ENCODE results near the gene HK3. TPM values are rescaled to one million over a fixed set of nuclear protein-coding genes. Genes with fewer than 3 reads are reported as not detected.
A peak's percentile ranks its signal among the peaks of the same experiment; 100 is the strongest.

Gene HK3
- total and polyA plus RNA-seq, 4 experiments from 2014 or later: 1.5 to 3.1 TPM; not detected in 2

GRCh38 chr5:176888865-176889165 lies 10.3 kb downstream of the HK3 start:
- no peaks in the 10 kb centered on the region for H3K9me3 ChIP-seq (ENCODE audit: control insufficient read depth in 1 of 2, low read length in 2 of 2)
- Mint-ChIP-seq H3K4me1 (peaks cover 0 to 5% (median 2%) of the 10 kb centered on the region in 4 donors), H3K9me3 (no peaks in the 10 kb centered on the region), H3K27ac (no peak overlapping the region), H3K4me3 (no peak overlapping the region), H3K27me3 (peaks cover 0 to 5% of the 10 kb centered on the region in 2 donors), H3K36me3 (no peaks in the 10 kb centered on the region)
- no peak overlapping the region for H3K27ac ChIP-seq (ENCODE audit: low read depth, low read length)
- POLR2A ChIA-PET (ENCODE audit: partially characterized antibody): no interaction called here
- no peaks in the 10 kb centered on the region for H3K4me1 ChIP-seq (ENCODE audit: insufficient read depth, low read length)
- no peaks in the 10 kb centered on the region for H3K27me3 ChIP-seq (ENCODE audit: insufficient read depth, low read length)
- H3K4me3 ChIP-seq (ENCODE audit: low read length in 2 of 2): no peak overlapping the region
- no peaks in the 10 kb centered on the region for H3K36me3 ChIP-seq (ENCODE audit: insufficient read depth, low read length)
- no peak for DNase-seq
- CTCF ChIA-PET (ENCODE audit: partially characterized antibody): no interaction called here
- intact Hi-C loops (cut with micrococcal nuclease): no loop called here

GRCh38 chr5:176888016-176888864 lies 10.9 kb downstream of the HK3 start:
- no peaks in the 10 kb centered on the region for H3K36me3 ChIP-seq (ENCODE audit: insufficient read depth, low read length)
- no peaks in the 10 kb centered on the region for H3K27me3 ChIP-seq (ENCODE audit: insufficient read depth, low read length)
- H3K27ac Mint-ChIP-seq: peak overlapping the region in 1 of 7 donors; percentile 73
- H3K9me3 ChIP-seq (ENCODE audit: control insufficient read depth in 1 of 2, low read length in 2 of 2): no peaks in the 10 kb centered on the region
- intact Hi-C loops (cut with micrococcal nuclease): no loop called here
- ChIA-PET CTCF (ENCODE audit: partially characterized antibody) (no interaction called here), POLR2A (ENCODE audit: partially characterized antibody) (no interaction called here)
- no peak overlapping the region for H3K4me3 ChIP-seq (ENCODE audit: low read length in 2 of 2)
- DNase-seq: no peak
- H3K4me1 ChIP-seq (ENCODE audit: insufficient read depth, low read length): no peaks in the 10 kb centered on the region
- no peak overlapping the region for H3K4me3 Mint-ChIP-seq
- no peaks in the 10 kb centered on the region for H3K36me3 Mint-ChIP-seq
- H3K27ac ChIP-seq (ENCODE audit: low read depth, low read length): no peak overlapping the region
- H3K27me3 Mint-ChIP-seq: peaks cover under 1 to 5% of the 10 kb centered on the region in 2 donors
- H3K9me3 Mint-ChIP-seq: no peaks in the 10 kb centered on the region
- H3K4me1 Mint-ChIP-seq: peaks cover 0 to 5% (median 2%) of the 10 kb centered on the region in 4 donors

GRCh38 chr5:176887252-176887849 lies 11.8 kb downstream of the HK3 start:
- Histone ChIP-seq H3K36me3 (ENCODE audit: insufficient read depth, low read length) (no peaks in the 10 kb centered on the region), H3K27ac (ENCODE audit: low read depth, low read length) (no peak overlapping the region), H3K4me3 (ENCODE audit: low read length in 2 of 2) (no peak overlapping the region), H3K9me3 (ENCODE audit: control insufficient read depth in 1 of 2, low read length in 2 of 2) (no peaks in the 10 kb centered on the region), H3K27me3 (ENCODE audit: insufficient read depth, low read length) (no peaks in the 10 kb centered on the region), H3K4me1 (ENCODE audit: insufficient read depth, low read length) (no peaks in the 10 kb centered on the region)
- Mint-ChIP-seq H3K27ac (no peak overlapping the region), H3K36me3 (no peaks in the 10 kb centered on the region), H3K9me3 (no peaks in the 10 kb centered on the region), H3K4me3 (no peak overlapping the region), H3K4me1 (peaks cover 0 to 5% (median 2%) of the 10 kb centered on the region in 4 donors), H3K27me3 (peaks cover 5% of the 10 kb centered on the region in 2 donors)
- POLR2A ChIA-PET (ENCODE audit: partially characterized antibody): no interaction called here
- intact Hi-C loops (cut with micrococcal nuclease): no loop called here
- CTCF ChIA-PET (ENCODE audit: partially characterized antibody): no interaction called here
- DNase-seq: no peak

- no peaks in the 10 kb centered on the region for H3K36me3 Mint-ChIP-seq
- H3K9me3 Mint-ChIP-seq: no peaks in the 10 kb centered on the region
- H3K27me3 Mint-ChIP-seq: peaks cover 1 to 7% of the 10 kb centered on the region in 2 donors
- ChIA-PET CTCF (ENCODE audit: partially characterized antibody) (no interaction called here), POLR2A (ENCODE audit: partially characterized antibody) (no interaction called here)
- H3K9me3 ChIP-seq (ENCODE audit: control insufficient read depth in 1 of 2, low read length in 2 of 2): no peaks in the 10 kb centered on the region
- no peaks in the 10 kb centered on the region for H3K27me3 ChIP-seq (ENCODE audit: insufficient read depth, low read length)
- no peak overlapping the region for H3K4me3 Mint-ChIP-seq
- DNase-seq: no peak
- H3K27ac Mint-ChIP-seq: no peak overlapping the region
- H3K27ac ChIP-seq (ENCODE audit: low read depth, low read length): no peak overlapping the region
- peaks cover 0 to 5% (median 2%) of the 10 kb centered on the region in 4 donors for H3K4me1 Mint-ChIP-seq
- no peaks in the 10 kb centered on the region for H3K4me1 ChIP-seq (ENCODE audit: insufficient read depth, low read length)
- H3K4me3 ChIP-seq (ENCODE audit: low read length in 2 of 2): no peak overlapping the region
- no peaks in the 10 kb centered on the region for H3K36me3 ChIP-seq (ENCODE audit: insufficient read depth, low read length)
- intact Hi-C loops (cut with micrococcal nuclease): no loop called here
Measured at GRCh38 chr5:176886336-176887251, 12.6 kb downstream of the HK3 start.

- H3K4me3 ChIP-seq (ENCODE audit: low read length in 2 of 2): no peak overlapping the region
- Mint-ChIP-seq H3K27me3 (peaks cover 0 to 12% of the 10 kb centered on the region in 2 donors), H3K9me3 (no peaks in the 10 kb centered on the region), H3K27ac (peak overlapping the region in 1 of 7 donors; percentile 38), H3K36me3 (no peaks in the 10 kb centered on the region), H3K4me3 (no peak overlapping the region), H3K4me1 (peaks cover 0 to 5% (median 2%) of the 10 kb centered on the region in 4 donors)
- intact Hi-C loops (cut with micrococcal nuclease): no loop called here
- ChIA-PET CTCF (ENCODE audit: partially characterized antibody) (no interaction called here), POLR2A (ENCODE audit: partially characterized antibody) (no interaction called here)
- H3K27me3 ChIP-seq (ENCODE audit: insufficient read depth, low read length): no peaks in the 10 kb centered on the region
- no peaks in the 10 kb centered on the region for H3K36me3 ChIP-seq (ENCODE audit: insufficient read depth, low read length)
- no peaks in the 10 kb centered on the region for H3K9me3 ChIP-seq (ENCODE audit: control insufficient read depth in 1 of 2, low read length in 2 of 2)
- no peak overlapping the region for H3K27ac ChIP-seq (ENCODE audit: low read depth, low read length)
- no peak for DNase-seq
- no peaks in the 10 kb centered on the region for H3K4me1 ChIP-seq (ENCODE audit: insufficient read depth, low read length)
Measured at GRCh38 chr5:176884571-176884890, 14.6 kb downstream of the HK3 start.

- Histone ChIP-seq H3K27me3 (ENCODE audit: insufficient read depth, low read length) (no peaks in the 10 kb centered on the region), H3K27ac (ENCODE audit: low read depth, low read length) (no peak overlapping the region), H3K36me3 (ENCODE audit: insufficient read depth, low read length) (no peaks in the 10 kb centered on the region), H3K9me3 (ENCODE audit: control insufficient read depth in 1 of 2, low read length in 2 of 2) (no peaks in the 10 kb centered on the region), H3K4me1 (ENCODE audit: insufficient read depth, low read length) (no peaks in the 10 kb centered on the region), H3K4me3 (ENCODE audit: low read length in 2 of 2) (no peak overlapping the region)
- peaks cover 0 to 13% of the 10 kb centered on the region in 2 donors for H3K27me3 Mint-ChIP-seq
- intact Hi-C loops (cut with micrococcal nuclease): no loop called here
- DNase-seq: no peak
- no peaks in the 10 kb centered on the region for H3K9me3 Mint-ChIP-seq
- no peak overlapping the region for H3K4me3 Mint-ChIP-seq
- peaks cover 0 to 5% (median 2%) of the 10 kb centered on the region in 4 donors for H3K4me1 Mint-ChIP-seq
- CTCF ChIA-PET (ENCODE audit: partially characterized antibody): no interaction called here
- no peak overlapping the region for H3K27ac Mint-ChIP-seq
- POLR2A ChIA-PET (ENCODE audit: partially characterized antibody): no interaction called here
- no peaks in the 10 kb centered on the region for H3K36me3 Mint-ChIP-seq
Measured at GRCh38 chr5:176883700-176884570, 15.2 kb downstream of the HK3 start.

GRCh38 chr5:176882567-176882903 lies 16.6 kb downstream of the HK3 start:
- CTCF ChIA-PET (ENCODE audit: partially characterized antibody): no interaction called here

More at GRCh38 chr5:176882567-176882903, 16.6 kb downstream of the HK3 start:
- H3K27me3 Mint-ChIP-seq: peaks cover 0 to 16% of the 10 kb centered on the region in 2 donors
- intact Hi-C loops (cut with micrococcal nuclease): no loop called here
- Histone ChIP-seq H3K27me3 (ENCODE audit: insufficient read depth, low read length) (no peaks in the 10 kb centered on the region), H3K4me1 (ENCODE audit: insufficient read depth, low read length) (no peaks in the 10 kb centered on the region), H3K27ac (ENCODE audit: low read depth, low read length) (no peak overlapping the region), H3K9me3 (ENCODE audit: control insufficient read depth in 1 of 2, low read length in 2 of 2) (no peaks in the 10 kb centered on the region), H3K36me3 (ENCODE audit: insufficient read depth, low read length) (no peaks in the 10 kb centered on the region), H3K4me3 (ENCODE audit: low read length in 2 of 2) (no peak overlapping the region)
- H3K27ac Mint-ChIP-seq: no peak overlapping the region
- peaks cover 0 to 5% (median 2%) of the 10 kb centered on the region in 4 donors for H3K4me1 Mint-ChIP-seq
- no peaks in the 10 kb centered on the region for H3K9me3 Mint-ChIP-seq
- no peaks in the 10 kb centered on the region for H3K36me3 Mint-ChIP-seq
- peak overlapping the region in 1 of 8 donors; percentile 55 for H3K4me3 Mint-ChIP-seq
- DNase-seq: no peak
- POLR2A ChIA-PET (ENCODE audit: partially characterized antibody): no interaction called here

All from CD4-positive, alpha-beta memory T cell (primary cell).